NOMO-1 (cell line): ENCODE results near the gene RGS6.
A peak's percentile ranks its signal among the peaks of the same experiment; 100 is the strongest.

ENCODE experiments used
- DNase-seq, 2 experiments: peaks; one replicate each; lab custom pipeline; 2025; ENCODE audit not compliant: unreplicated experiment in 2 of 2; lab: John Stamatoyannopoulos, UW

The RGS6 gene

GRCh38 chr14:72377016-72377415, 444.8 kb downstream of the RGS6 start:
- DNase-seq: no peak

DNA sequence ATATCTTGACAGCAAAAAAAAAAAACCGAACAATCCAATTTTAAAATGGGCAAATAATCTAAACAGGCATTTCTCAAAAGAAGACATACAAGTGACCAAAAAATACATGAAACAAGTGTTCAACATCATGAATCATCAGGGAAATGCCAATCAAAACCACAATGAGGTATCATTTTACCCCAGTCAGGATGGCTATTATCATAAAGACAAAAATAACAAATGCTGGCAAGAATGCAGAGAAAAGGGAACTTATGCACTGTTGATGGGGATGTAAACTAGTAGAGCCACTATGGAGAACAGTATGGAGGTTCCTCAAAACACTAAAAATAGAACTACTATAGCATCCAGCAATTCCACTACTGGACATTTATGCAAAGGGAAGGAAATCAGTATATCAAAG, 448.2 kb downstream of the RGS6 start:
- DNase-seq: peak in 1 of 2 experiments; percentile 9

- no peak for DNase-seq
Measured at GRCh38 chr14:72383865-72384264, 451.6 kb downstream of the RGS6 start.

DNA sequence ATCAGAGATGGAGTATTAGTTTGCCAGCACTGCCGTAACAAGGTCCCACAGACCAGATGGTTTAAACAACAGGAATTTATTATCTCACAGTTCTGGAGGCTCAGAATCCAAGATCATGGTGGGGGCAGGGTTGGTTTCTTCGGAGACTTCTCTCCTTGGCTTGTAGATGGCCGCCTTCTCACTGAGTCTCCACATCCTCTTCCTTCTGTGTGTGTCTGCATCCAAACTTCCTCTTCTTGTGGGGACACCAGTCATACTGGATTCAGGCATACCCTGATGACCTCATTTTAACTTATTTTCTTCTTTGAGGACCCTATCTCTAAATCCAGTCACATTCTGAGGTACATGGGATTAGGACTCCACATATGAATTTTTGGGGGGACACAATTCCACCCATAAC, 455.5 kb downstream of the RGS6 start:
- peak in 1 of 2 experiments; percentile 34 for DNase-seq

GRCh38 chr14:72389200-72389599, 457.0 kb downstream of the RGS6 start:
- no peak for DNase-seq

DNA sequence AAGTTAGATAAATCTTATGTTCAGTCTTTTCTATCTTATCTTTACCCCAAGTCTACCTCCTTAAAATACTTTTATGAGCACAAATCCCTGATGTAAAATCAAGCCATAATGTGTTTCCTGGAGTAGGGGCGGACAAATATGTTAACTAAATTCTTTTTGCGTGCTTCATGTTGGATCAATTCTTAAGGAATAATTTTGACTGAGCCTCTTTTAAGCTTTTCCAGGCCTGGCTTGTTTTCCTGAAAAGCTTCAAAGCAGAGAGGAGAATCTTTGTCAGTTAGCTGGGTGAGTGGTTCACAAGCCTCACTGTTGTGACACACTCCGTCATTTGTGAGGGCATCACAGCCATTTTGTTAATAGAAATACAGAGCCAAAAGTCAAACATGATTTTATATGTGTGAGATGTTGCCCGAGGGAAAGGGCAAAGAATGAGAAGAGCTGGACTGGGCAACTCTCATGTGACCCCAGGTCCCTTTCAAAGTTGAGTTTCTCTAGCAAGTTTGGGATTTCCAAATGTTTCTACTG, 468.9 kb downstream of the RGS6 start:
- no peak for DNase-seq

- no peak for DNase-seq
Measured at GRCh38 chr14:72401632-72402376, 469.6 kb downstream of the RGS6 start.

GRCh38 chr14:72402377-72402772, 470.1 kb downstream of the RGS6 start:
- no peak for DNase-seq

DNA sequence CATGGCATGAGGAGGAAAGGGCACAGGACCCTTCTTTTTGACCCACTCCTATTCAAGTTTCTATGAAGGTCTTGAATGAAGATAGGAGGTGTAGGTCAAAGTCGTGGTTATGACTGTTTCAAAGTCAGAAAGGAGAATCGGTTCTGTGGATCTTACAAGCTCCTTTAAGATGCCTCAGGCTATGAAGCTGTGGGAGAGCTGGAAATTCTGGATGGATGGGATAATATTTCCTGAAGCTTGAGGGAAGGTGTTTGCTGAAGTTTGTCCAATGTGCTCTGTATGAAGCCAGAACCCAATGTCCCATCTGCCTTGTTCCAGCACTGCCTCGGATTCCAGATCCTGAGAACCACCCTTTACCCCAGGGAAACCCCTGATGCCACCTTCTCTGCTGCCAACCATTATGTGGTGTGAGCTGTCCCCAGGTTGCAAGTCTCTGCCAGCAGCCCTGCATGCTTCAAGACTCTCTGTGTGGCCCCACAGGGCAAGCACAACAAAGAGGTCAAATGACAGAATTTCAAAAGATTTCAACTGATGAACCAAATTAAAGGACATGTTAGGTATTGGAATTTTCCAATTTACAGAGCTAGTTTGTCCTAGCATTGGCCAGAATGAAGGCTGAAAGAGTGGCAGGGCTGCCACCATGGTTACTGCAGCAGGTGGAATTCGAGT, 472.0 kb downstream of the RGS6 start:
- DNase-seq: no peak

DNA sequence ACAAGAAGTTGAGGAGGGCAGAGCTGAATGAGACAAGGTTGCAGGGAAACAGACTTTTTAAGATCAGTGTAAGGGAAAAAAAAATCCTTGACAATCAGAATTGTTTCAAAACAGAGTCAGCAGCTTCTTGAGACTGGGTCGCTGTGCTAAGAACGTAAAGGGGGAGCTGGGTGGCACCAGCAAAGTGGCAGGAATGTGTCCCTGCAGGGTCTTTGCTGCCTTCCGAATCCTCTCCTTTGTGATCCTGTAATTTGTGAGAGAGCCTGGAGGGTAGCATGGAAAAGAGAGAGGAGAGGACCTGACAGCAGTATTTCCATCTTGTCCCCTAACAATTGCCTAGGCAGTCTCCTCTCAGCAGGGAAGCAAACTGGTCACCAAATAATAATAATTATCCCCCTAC, 472.8 kb downstream of the RGS6 start:
- no peak for DNase-seq

DNA sequence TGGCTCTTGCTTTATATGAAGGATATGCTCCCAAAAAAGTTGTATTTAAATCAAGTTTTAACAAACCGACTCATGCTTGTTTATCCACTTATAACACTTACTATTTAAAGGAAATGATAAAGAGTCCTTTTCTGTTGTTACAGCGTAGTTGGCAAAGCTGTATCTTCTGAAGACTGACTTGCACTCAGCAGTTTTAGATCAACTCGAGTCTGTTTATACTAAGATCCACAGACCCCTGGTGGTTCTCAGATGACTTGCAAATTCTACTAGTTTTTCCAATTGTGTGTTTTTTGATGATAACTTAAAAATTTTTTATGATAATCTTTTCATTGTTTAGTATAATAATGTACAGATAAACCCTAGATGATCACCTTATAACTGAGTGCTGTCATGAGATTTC, 475.8 kb downstream of the RGS6 start:
- no peak for DNase-seq

DNA sequence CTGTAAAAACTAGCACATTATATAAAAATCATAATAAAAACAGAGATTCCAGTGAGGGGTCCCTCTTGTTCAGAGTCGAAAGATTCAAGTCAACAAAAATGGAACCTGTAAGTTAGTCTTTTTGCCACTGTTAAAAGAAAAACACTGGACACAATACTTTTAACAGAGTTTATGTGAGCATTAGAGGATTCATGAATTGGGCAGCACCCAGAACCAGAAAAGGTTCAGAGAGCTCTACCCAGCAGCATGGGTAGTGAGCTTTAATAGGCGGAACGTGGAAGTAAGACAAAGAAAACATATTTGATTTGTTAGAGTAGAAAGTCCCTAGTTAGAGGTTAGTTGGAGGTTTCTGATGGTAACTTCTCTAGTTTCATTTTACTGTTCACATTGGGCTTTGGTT, 476.8 kb downstream of the RGS6 start:
- no peak for DNase-seq

DNA sequence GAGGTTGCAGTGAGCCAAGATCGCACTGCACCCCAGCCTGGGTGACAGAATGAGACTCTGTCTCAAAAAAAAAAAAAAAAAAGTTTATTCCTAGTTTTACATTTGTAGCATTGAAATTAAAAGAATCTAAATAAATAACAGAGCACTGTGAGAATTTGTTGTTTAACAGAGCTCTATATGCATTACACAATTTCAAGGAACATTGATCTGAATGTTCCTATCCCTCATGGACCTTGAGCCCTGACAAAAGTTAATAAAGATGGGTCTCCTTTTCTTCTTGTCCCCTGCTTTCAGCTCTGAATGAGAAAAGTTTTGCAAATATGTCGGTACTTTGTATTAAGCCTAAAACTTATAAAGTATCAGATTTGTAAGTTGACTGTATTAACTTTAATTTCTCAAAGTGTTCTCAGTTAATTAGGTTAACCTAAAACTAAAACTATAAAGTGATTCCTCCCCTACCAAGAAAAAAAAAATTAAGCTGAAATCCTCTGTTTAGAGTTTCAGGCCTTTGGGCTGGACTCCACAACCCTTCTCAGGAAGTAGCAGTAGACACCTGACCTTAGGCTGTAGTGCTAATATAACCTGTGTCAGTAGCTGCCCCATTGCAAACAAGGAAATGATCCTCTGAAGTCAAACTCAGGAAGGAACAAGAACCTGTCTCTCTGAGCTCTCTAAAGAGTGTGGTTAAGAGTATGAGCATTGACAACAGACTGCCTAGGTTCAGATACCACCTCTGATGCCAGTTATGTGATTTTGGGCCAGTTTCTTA, 484.0 kb downstream of the RGS6 start:
- DNase-seq: no peak

- DNase-seq: no peak
Measured at GRCh38 chr14:72416892-72417291, 484.7 kb downstream of the RGS6 start.

- no peak for DNase-seq
Measured at GRCh38 chr14:72418806-72419205, 486.6 kb downstream of the RGS6 start.

DNA sequence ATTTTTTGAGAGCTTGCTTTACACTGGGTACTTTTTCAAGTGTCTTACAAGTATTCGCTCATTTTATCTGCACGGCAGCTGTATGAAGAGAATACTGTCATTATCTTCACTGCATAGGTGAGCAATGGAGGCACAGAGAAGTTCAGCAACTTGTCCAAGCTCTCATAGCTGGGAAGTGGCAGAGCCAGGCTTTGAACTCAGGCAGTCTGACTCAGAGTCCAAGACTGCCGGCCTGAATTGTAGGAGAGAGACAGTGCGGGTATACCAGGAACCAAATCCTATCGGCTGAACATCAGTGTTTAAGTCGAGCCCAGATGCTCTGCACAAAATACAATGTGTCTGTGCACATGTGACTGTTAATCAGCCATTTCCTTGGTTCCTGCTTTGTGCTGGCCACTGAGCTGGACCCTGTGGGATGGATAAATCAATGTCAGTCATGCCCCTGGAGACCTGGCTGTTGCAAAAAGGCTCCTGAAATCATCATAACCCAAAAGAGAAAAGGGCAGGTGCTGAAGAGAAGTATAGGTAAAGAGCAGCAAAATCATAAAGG, 487.1 kb downstream of the RGS6 start:
- no peak for DNase-seq

- DNase-seq: peak; percentile 46 to 58
Measured at GRCh38 chr14:72420749-72421474, 488.7 kb downstream of the RGS6 start.

GRCh38 chr14:72423957-72424356, 491.7 kb downstream of the RGS6 start:
- DNase-seq: no peak

DNA sequence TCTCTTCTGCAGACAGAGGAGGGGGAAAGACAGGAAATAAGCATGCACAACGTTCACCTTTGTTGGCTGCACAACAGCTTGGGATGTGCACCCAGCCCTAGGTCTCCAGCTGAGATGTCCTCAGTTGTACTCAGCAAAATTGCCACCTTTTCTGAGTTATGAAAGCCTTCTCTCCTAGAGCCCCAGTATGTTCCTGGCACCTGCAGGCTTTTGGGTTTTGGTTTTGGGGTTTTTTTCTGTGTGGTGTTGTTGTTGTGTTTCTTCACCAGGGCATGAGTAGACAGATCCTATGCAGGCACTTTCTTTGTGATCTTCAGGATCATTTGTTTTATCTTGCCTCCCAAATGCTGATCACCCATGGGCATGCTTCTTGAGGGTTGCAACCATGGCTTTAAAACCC, 498.2 kb downstream of the RGS6 start:
- DNase-seq: no peak

GRCh38 chr14:72432748-72433147, 500.5 kb downstream of the RGS6 start:
- no peak for DNase-seq

DNA sequence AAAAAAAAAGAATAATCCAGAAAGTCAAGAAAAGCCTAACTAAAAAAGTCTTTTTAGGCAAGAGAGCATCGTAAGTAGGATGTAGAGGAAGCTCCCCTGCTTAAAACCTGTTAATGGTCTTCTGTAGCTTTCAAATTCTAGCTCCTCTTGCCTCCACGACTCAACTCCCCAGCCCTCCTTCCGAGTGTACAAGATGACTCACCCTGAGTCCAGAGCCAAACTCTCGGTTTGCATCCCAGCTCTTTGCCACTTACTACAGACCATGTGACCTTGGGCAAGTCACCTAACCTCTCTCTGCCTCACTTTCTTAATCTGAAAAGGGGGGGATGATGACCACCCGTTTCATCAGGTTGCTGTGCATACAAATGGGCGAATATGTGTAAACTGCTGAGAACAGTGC, 501.3 kb downstream of the RGS6 start:
- no peak for DNase-seq
